CD14-positive monocyte (primary cell): ENCODE results near the gene GATA1. TPM values are rescaled to one million over a fixed set of nuclear protein-coding genes. Genes with fewer than 3 reads are reported as not detected.
A peak's percentile ranks its signal among the peaks of the same experiment; 100 is the strongest.

Experiments used
- DNase-seq, 3 donors: peaks; one replicate each; pipeline ENCODE4 v3.0.0-alpha.2; 2011 to 2022
- H2AFZ ChIP-seq: 2 replicates; pipeline ENCODE4 v1.6.0; 2012; ENCODE audit warnings: mild to moderate bottlenecking, low read depth, low read length, inconsistent platforms; ENCODE audit not compliant: insufficient read depth, poor library complexity, severe bottlenecking
- H3K27ac ChIP-seq, 2 donors: 1 replicate in 1 of 2; 2 replicates in 1 of 2; pipeline ENCODE4 v1.5.1; 2012 to 2013; ENCODE audit warnings: low read length in 2 of 2, control low read depth in 1 of 2, inconsistent platforms in 1 of 2, low read depth in 1 of 2, mild to moderate bottlenecking in 1 of 2
- H3K27me3 ChIP-seq, 2 donors: one replicate each; pipeline versions ENCODE4 v1.6.0 to v1.6.1; 2011 to 2013; ENCODE audit warnings: low read length in 2 of 2; ENCODE audit not compliant: control insufficient read depth in 2 of 2, insufficient read depth in 2 of 2
- H3K36me3 ChIP-seq, 2 donors: replicated peaks in 1 of 2; 1 replicate in 1 of 2; 2 replicates in 1 of 2; pipeline versions ENCODE4 v1.5.1 to v1.6.1; 2012 to 2013; ENCODE audit warnings: low read length in 2 of 2, control low read depth in 1 of 2, inconsistent platforms in 1 of 2, mild to moderate bottlenecking in 1 of 2; ENCODE audit not compliant: insufficient read depth in 2 of 2, control insufficient read depth in 1 of 2
- H3K4me1 ChIP-seq, 2 donors: 1 replicate in 1 of 2; 2 replicates in 1 of 2; pipeline versions ENCODE4 v1.5.1 to v1.6.1; 2012 to 2013; ENCODE audit warnings: low read length in 2 of 2, control low read depth in 1 of 2, inconsistent platforms in 1 of 2, mild to moderate bottlenecking in 1 of 2, moderate library complexity in 1 of 2; ENCODE audit not compliant: insufficient read depth in 2 of 2, control insufficient read depth in 1 of 2
- H3K4me2 ChIP-seq: replicated peaks from 2 replicates; pipeline ENCODE3; 2012; ENCODE audit warnings: low read length, moderate library complexity, mild to moderate bottlenecking; ENCODE audit not compliant: poor library complexity, severe bottlenecking; ENCODE audit errors: extremely low read depth
- H3K4me3 ChIP-seq, 3 experiments: fragments of 200-600 bp in 1 of 3; sonication (generic) in 1 of 3; replicated peaks in 1 of 3; 1 replicate in 2 of 3; 2 replicates in 1 of 3; pipeline ENCODE4 v1.5.1; 2011 to 2013; ENCODE audit warnings: low read length in 3 of 3, mild to moderate bottlenecking in 3 of 3, control low read depth in 2 of 3, low read depth in 2 of 3, inconsistent platforms in 1 of 3, moderate library complexity in 1 of 3
- H3K79me2 ChIP-seq: 2 replicates; pipeline ENCODE4 v1.6.0; 2012; ENCODE audit warnings: mild to moderate bottlenecking, control low read depth, inconsistent platforms, low read length, moderate library complexity; ENCODE audit not compliant: insufficient read depth
- H3K9ac ChIP-seq: 2 replicates; pipeline ENCODE4 v1.6.0; 2017; ENCODE audit warnings: low read length, mild to moderate bottlenecking; ENCODE audit not compliant: insufficient read depth, poor library complexity, severe bottlenecking
- H3K9me3 ChIP-seq, 2 donors: replicated peaks in 1 of 2; 1 replicate in 1 of 2; 2 replicates in 1 of 2; pipeline versions ENCODE4 v1.5.1 to v1.6.1; 2012 to 2013; ENCODE audit warnings: low read length in 2 of 2, control low read depth in 1 of 2; ENCODE audit not compliant: control insufficient read depth in 1 of 2, insufficient read depth in 1 of 2
- H4K20me1 ChIP-seq: 2 replicates; pipeline ENCODE4 v1.6.0; 2012; ENCODE audit warnings: mild to moderate bottlenecking, low read length, control low read depth, moderate library complexity; ENCODE audit not compliant: insufficient read depth
- H3K27ac Mint-ChIP-seq, 7 donors: one replicate each; pipeline ENCODE4 v1.8.0; 2020; ENCODE audit warnings: mild to moderate bottlenecking in 7 of 7, mixed read lengths in 7 of 7, moderate library complexity in 6 of 7, inconsistent platforms in 2 of 7
- H3K27me3 Mint-ChIP-seq, 3 donors: one replicate each; pipeline ENCODE4 v1.8.0; 2021 to 2022; ENCODE audit warnings: low read depth in 3 of 3, mild to moderate bottlenecking in 3 of 3, mixed read lengths in 3 of 3, moderate library complexity in 3 of 3, inconsistent platforms in 1 of 3
- H3K36me3 Mint-ChIP-seq, 2 donors: one replicate each; pipeline ENCODE4 v1.8.0; 2020; ENCODE audit warnings: mixed read lengths in 2 of 2, inconsistent platforms in 1 of 2, mild to moderate bottlenecking in 1 of 2
- H3K4me1 Mint-ChIP-seq: one replicate; pipeline ENCODE4 v1.8.0; 2020; ENCODE audit warnings: mild to moderate bottlenecking, mixed read lengths
- H3K4me3 Mint-ChIP-seq, 2 donors: one replicate each; pipeline ENCODE4 v1.8.0; 2020; ENCODE audit warnings: mild to moderate bottlenecking in 2 of 2, mixed read lengths in 2 of 2, moderate library complexity in 1 of 2
- H3K9me3 Mint-ChIP-seq, 7 donors: one replicate each; pipeline ENCODE4 v1.8.0; 2020 to 2022; ENCODE audit warnings: mixed read lengths in 7 of 7, mild to moderate bottlenecking in 6 of 7, moderate library complexity in 6 of 7, inconsistent platforms in 2 of 7
- CTCF ChIP-seq: fragments of 200-600 bp; IDR thresholded peaks from one replicate; pipeline ENCODE4 v1.8.0; 2022; ENCODE audit warnings: antibody characterized with exemption, mild to moderate bottlenecking
- WGBS: methylation state at CpG from one replicate; pipeline ENCODE4 v1.1.5; 2013; ENCODE audit warnings: missing lambda C conversion rate; ENCODE audit not compliant: insufficient coverage; 5-methylcytosine and 5-hydroxymethylcytosine counted together
- intact Hi-C, 2 donors: fragments of 100-400 bp; cut with micrococcal nuclease; formaldehyde crosslinking; loops; one replicate each; pipeline versions ENCODE4 v1.15.0 to v1.15.1; 2023
- polyA plus RNA-seq, 3 donors: library from polyadenylated mRNA; depleted of rRNA in 1 of 3; unstranded in 2 of 3; stranded (reverse) in 1 of 3; fragments of 300-500 nt in 2 of 3; fragments of >200 nt in 1 of 3; fragmentation: Illumina TruSeq in 2 of 3; gene quantifications; 1 replicate in 2 of 3; 2 replicates in 1 of 3; pipeline ENCODE4 v1.2.3, GENCODE V29; 2012 to 2021

GATA1 gene
- polyA plus RNA-seq, 3 donors, result not detected

GRCh38 chrX:48793935-48794334, 7.5 kb downstream of the GATA1 start:
- Histone ChIP-seq H3K4me1 (peaks cover 0 to 11% of the 10 kb centered on the region in 2 donors), H4K20me1 (no peaks in the 10 kb centered on the region), H3K4me2 (no peak overlapping the region), H3K27me3 (no peaks in the 10 kb centered on the region), H3K27ac (no peak overlapping the region), H3K9ac (no peak overlapping the region), H3K9me3 (no peaks in the 10 kb centered on the region), H3K79me2 (no peaks in the 10 kb centered on the region), H3K36me3 (no peaks in the 10 kb centered on the region), H3K4me3 (no peak overlapping the region), H2AFZ (no peak overlapping the region)
- Mint-ChIP-seq H3K36me3 (no peaks in the 10 kb centered on the region), H3K27ac (no peak overlapping the region), H3K4me3 (no peak overlapping the region), H3K27me3 (peaks cover 0 to 2% (median 2%) of the 10 kb centered on the region in 3 donors), H3K4me1 (peaks cover 13% of the 10 kb centered on the region), H3K9me3 (no peaks in the 10 kb centered on the region)
- TF ChIP-seq CTCF, result no peak
- no peak for DNase-seq
- WGBS, result no CpG with 5 or more reads among the region's 4 CpGs
- intact Hi-C loops, result loop anchor here in 1 of 2 donors (10.0 kb wide), 1 partner anchor 49 kb away; no protein-coding TSS in a partner anchor

- WGBS, result 95% methylated on average over 8 of the region's 12 CpGs
- Mint-ChIP-seq H3K27ac (peak overlapping the region in 1 of 7 donors; percentile 40), H3K27me3 (peaks cover 0 to 5% (median 2%) of the 10 kb centered on the region in 3 donors), H3K36me3 (no peaks in the 10 kb centered on the region), H3K9me3 (no peaks in the 10 kb centered on the region), H3K4me1 (peaks cover 11% of the 10 kb centered on the region), H3K4me3 (no peak overlapping the region)
- no peak overlapping the region for H3K4me3 ChIP-seq
- no peak overlapping the region for H2AFZ ChIP-seq
- TF ChIP-seq CTCF, result no peak
- H3K27ac ChIP-seq, result no peak overlapping the region
- no peaks in the 10 kb centered on the region for H3K9me3 ChIP-seq
- no peak for DNase-seq
- intact Hi-C loops, result loop anchor here in 1 of 2 donors (10.0 kb wide), 1 partner anchor 50 kb away; no protein-coding TSS in a partner anchor
- H3K9ac ChIP-seq, result no peak overlapping the region
- no peaks in the 10 kb centered on the region for H3K27me3 ChIP-seq
- no peak overlapping the region for H3K4me2 ChIP-seq
- H3K79me2 ChIP-seq, result no peaks in the 10 kb centered on the region
- H4K20me1 ChIP-seq, result no peaks in the 10 kb centered on the region
- H3K4me1 ChIP-seq, result peaks cover 0 to 9% of the 10 kb centered on the region in 2 donors
- no peaks in the 10 kb centered on the region for H3K36me3 ChIP-seq
Measured at GRCh38 chrX:48794340-48794910, 8.0 kb downstream of the GATA1 start.
